Measurements from ENCODE around the gene ARID1B. TPM values are rescaled to one million over a fixed set of nuclear protein-coding genes. Genes with fewer than 3 reads are reported as not detected.

The ARID1B gene
- total and polyA plus RNA-seq, 4 donors: 7.0 to 49.0 (median 24.2) TPM

- WGBS: 82% methylated on average over 7 of the region's 7 CpGs
- Histone ChIP-seq H3K27ac (ENCODE audit: low read depth in 1 of 2, low read length in 2 of 2) (no peak overlapping the region), H3K4me3 (ENCODE audit: low read depth in 1 of 3, low read length in 3 of 3) (no peak overlapping the region), H3K36me3 (ENCODE audit: control insufficient read depth in 4 of 4, insufficient read depth in 3 of 4, low read depth in 1 of 4, low read length in 3 of 4) (no peaks in the 10 kb centered on the region), H3K9me3 (ENCODE audit: control insufficient read depth in 4 of 4, low read length in 3 of 4) (no peaks in the 10 kb centered on the region), H3K9ac (ENCODE audit: low read depth in 1 of 2, low read length in 2 of 2) (no peak overlapping the region), H3K4me1 (ENCODE audit: control insufficient read depth in 4 of 4, insufficient read depth in 4 of 4, low read length in 3 of 4) (peaks cover 7 to 24% (median 11%) of the 10 kb centered on the region in 4 donors), H3K27me3 (ENCODE audit: control insufficient read depth in 4 of 4, insufficient read depth in 4 of 4, low read length in 3 of 4) (no peaks in the 10 kb centered on the region)
- no peak for DNase-seq (ENCODE audit: low spot score)
- TF ChIP-seq REST (IDR thresholded peaks at IDR 0.05) (no peak), RXRA (IDR thresholded peaks at IDR 0.05) (no peak), GABPA (IDR thresholded peaks at IDR 0.05 in 1 of 2, conservative IDR thresholded peaks at IDR 0.05 in 1 of 2) (no peak), NR2F2 (IDR thresholded peaks at IDR 0.05) (no peak), FOXA2 (IDR thresholded peaks at IDR 0.05) (no peak), ATF3 (IDR thresholded peaks at IDR 0.05) (no peak), CTCF (IDR thresholded peaks at IDR 0.05; ENCODE audit: low read depth, low read length, missing input control) (no peak)
Measured at GRCh38 chr6:156849806-156850205, 72.6 kb downstream of the ARID1B start.

GRCh38 chr6:156850353-156850752 lies 73.2 kb downstream of the ARID1B start:
- Histone ChIP-seq H3K9me3 (ENCODE audit: control insufficient read depth in 4 of 4, low read length in 3 of 4) (no peaks in the 10 kb centered on the region), H3K27ac (ENCODE audit: low read depth in 1 of 2, low read length in 2 of 2) (no peak overlapping the region), H3K4me3 (ENCODE audit: low read depth in 1 of 3, low read length in 3 of 3) (no peak overlapping the region), H3K36me3 (ENCODE audit: control insufficient read depth in 4 of 4, insufficient read depth in 3 of 4, low read depth in 1 of 4, low read length in 3 of 4) (no peaks in the 10 kb centered on the region), H3K4me1 (ENCODE audit: control insufficient read depth in 4 of 4, insufficient read depth in 4 of 4, low read length in 3 of 4) (peaks cover 2 to 23% (median 11%) of the 10 kb centered on the region in 4 donors), H3K27me3 (ENCODE audit: control insufficient read depth in 4 of 4, insufficient read depth in 4 of 4, low read length in 3 of 4) (no peaks in the 10 kb centered on the region), H3K9ac (ENCODE audit: low read depth in 1 of 2, low read length in 2 of 2) (no peak overlapping the region)
- no peak for DNase-seq (ENCODE audit: low spot score)
- 89% methylated on average over 3 of the region's 3 CpGs for WGBS
- TF ChIP-seq HNF4A (conservative IDR thresholded peaks at IDR 0.05) (no peak), REST (IDR thresholded peaks at IDR 0.05) (no peak), RAD21 (IDR thresholded peaks at IDR 0.05) (no peak), SP1 (IDR thresholded peaks at IDR 0.05) (no peak), TAF1 (conservative IDR thresholded peaks at IDR 0.05) (no peak), ZBTB33 (IDR thresholded peaks at IDR 0.05) (no peak), CTCF (IDR thresholded peaks at IDR 0.05; ENCODE audit: low read depth, low read length, missing input control) (no peak), ATF3 (IDR thresholded peaks at IDR 0.05) (no peak), YY1 (IDR thresholded peaks at IDR 0.05) (no peak), FOXA1 (IDR thresholded peaks at IDR 0.05) (no peak), EGR1 (IDR thresholded peaks at IDR 0.05; ENCODE audit: low read depth in 2 of 2) (no peak)

All from liver (tissue), 9 donors.